ENCODE results near the gene ZFYVE28.

The ZFYVE28 gene

DNA sequence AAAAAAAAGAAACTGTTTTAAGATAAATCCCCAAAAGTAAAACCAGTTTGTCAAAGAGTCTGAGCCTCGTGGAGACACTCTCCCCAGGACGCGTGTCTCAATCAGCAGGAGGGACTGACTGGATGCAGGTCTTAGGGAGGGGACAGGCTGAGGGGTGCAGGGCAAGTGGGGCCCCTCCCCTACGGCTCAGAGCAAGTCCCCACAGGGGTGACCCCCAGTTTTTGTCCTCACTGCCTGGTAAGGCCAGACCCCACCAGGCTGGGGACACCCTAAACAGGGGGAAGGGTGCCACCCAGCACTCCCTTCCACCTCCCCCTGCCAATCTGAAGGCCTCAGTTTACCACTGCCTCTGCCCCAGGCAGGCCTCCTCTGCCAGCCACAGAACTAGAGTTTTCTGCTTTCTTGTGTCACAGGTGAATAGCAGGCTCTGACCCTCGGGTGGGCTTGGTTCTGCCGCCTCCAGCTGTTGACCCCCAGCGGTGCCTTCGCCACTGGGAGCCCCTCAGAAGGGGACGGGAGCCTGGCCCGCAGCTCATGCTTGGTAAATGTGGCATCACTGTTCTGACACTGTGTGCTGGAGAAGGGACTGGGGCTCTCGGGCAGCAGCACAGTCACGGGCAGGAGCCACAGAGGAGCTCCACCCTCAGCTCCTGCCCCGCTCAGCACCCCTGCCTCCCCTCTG, 86.8 kb downstream of the ZFYVE28 start:
- TF ChIP-seq POU2F2 (IDR thresholded peaks at IDR 0.05; ENCODE audit: low read depth, low read length) (no peak), TAF1 (IDR thresholded peaks at IDR 0.05; ENCODE audit: low read depth, low read length) (no peak), POLR2AphosphoS5 (IDR thresholded peaks at IDR 0.05; ENCODE audit: low read depth, low read length) (no peak), PAX5 (IDR thresholded peaks at IDR 0.05; ENCODE audit: insufficient read depth, low read length, severe bottlenecking) (no peak), POLR2A (IDR thresholded peaks at IDR 0.05; ENCODE audit: low read depth, low read length) (no peak), SPI1 (IDR thresholded peaks at IDR 0.05; ENCODE audit: low read depth, low read length) (no peak)
- DNase-seq (ENCODE audit: insufficient read length, low spot score) (no peak), FAIRE-seq (no peak)

DNA sequence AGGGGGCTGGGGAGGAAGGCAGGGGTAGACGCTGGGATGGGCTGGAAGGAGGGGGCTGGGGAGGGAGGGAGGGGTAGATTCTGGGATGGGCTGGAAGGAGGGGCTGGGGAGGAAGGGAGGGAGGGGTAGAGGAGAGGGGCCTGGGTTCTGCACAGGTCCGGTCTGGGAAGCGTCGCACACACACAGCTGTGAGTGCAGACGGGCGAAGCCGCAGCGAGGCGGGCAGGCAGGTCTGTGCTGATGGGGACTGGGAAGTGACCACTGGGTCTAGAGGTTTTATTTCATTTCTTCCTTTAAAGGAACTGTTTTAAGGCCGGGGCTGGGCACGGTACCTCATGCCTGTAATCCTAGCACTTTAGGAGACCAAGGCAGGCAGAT, 87.4 kb downstream of the ZFYVE28 start:
- FAIRE-seq, result no peak
- TF ChIP-seq TAF1 (IDR thresholded peaks at IDR 0.05; ENCODE audit: low read depth, low read length) (no peak), PAX5 (IDR thresholded peaks at IDR 0.05; ENCODE audit: insufficient read depth, low read length, severe bottlenecking) (no peak), POLR2AphosphoS5 (IDR thresholded peaks at IDR 0.05; ENCODE audit: low read depth, low read length) (no peak), POLR2A (IDR thresholded peaks at IDR 0.05; ENCODE audit: low read depth, low read length) (no peak), SPI1 (IDR thresholded peaks at IDR 0.05; ENCODE audit: low read depth, low read length) (no peak), POU2F2 (IDR thresholded peaks at IDR 0.05; ENCODE audit: low read depth, low read length) (no peak)
- no peak for DNase-seq (ENCODE audit: insufficient read length, low spot score)

GRCh38 chr4:2330091-2331042, 88.1 kb downstream of the ZFYVE28 start:
- TF ChIP-seq SPI1 (IDR thresholded peaks at IDR 0.05; ENCODE audit: low read depth, low read length) (no peak), POLR2A (IDR thresholded peaks at IDR 0.05; ENCODE audit: low read depth, low read length) (no peak), POLR2AphosphoS5 (IDR thresholded peaks at IDR 0.05; ENCODE audit: low read depth, low read length) (no peak), PAX5 (IDR thresholded peaks at IDR 0.05; ENCODE audit: insufficient read depth, low read length, severe bottlenecking) (no peak), POU2F2 (IDR thresholded peaks at IDR 0.05; ENCODE audit: low read depth, low read length) (no peak), TAF1 (IDR thresholded peaks at IDR 0.05; ENCODE audit: low read depth, low read length) (no peak)
- DNase-seq (ENCODE audit: insufficient read length, low spot score) (no peak), FAIRE-seq (no peak)

GRCh38 chr4:2327579-2327978, 90.9 kb downstream of the ZFYVE28 start:
- DNase-seq (ENCODE audit: insufficient read length, low spot score) (no peak), FAIRE-seq (no peak)
- TF ChIP-seq POLR2A (IDR thresholded peaks at IDR 0.05; ENCODE audit: low read depth, low read length), result no peak
- TF ChIP-seq POU2F2 (IDR thresholded peaks at IDR 0.05; ENCODE audit: low read depth, low read length), result no peak
- no peak for TF ChIP-seq POLR2AphosphoS5 (IDR thresholded peaks at IDR 0.05; ENCODE audit: low read depth, low read length)
- TF ChIP-seq TAF1 (IDR thresholded peaks at IDR 0.05; ENCODE audit: low read depth, low read length), result no peak
- no peak for TF ChIP-seq SPI1 (IDR thresholded peaks at IDR 0.05; ENCODE audit: low read depth, low read length)
- no peak for TF ChIP-seq PAX5 (IDR thresholded peaks at IDR 0.05; ENCODE audit: insufficient read depth, low read length, severe bottlenecking)

DNA sequence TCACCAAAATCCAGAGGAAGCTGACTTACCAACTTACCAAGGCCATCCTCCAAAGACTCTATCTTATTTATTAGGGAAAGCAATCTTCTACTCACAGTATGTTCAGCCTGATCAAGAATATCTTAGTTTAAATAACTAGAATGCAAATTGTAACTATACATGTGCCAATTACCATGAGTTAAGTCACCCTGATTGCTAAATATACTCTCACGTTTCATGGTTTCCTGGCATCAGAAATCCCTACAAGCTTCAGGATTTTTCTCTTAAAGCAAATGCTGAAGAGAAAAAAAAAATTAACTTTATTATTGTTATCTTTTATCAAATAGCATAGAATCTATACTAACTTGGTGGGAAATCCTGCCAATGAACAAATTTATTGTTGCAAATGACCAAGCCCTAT, 93.6 kb downstream of the ZFYVE28 start:
- no peak for TF ChIP-seq POLR2AphosphoS5 (IDR thresholded peaks at IDR 0.05; ENCODE audit: low read depth, low read length)
- TF ChIP-seq POU2F2 (IDR thresholded peaks at IDR 0.05; ENCODE audit: low read depth, low read length), result no peak
- no peak for TF ChIP-seq POLR2A (IDR thresholded peaks at IDR 0.05; ENCODE audit: low read depth, low read length)
- no peak for TF ChIP-seq SPI1 (IDR thresholded peaks at IDR 0.05; ENCODE audit: low read depth, low read length)
- TF ChIP-seq TAF1 (IDR thresholded peaks at IDR 0.05; ENCODE audit: low read depth, low read length), result no peak
- TF ChIP-seq PAX5 (IDR thresholded peaks at IDR 0.05; ENCODE audit: insufficient read depth, low read length, severe bottlenecking), result no peak
- FAIRE-seq (no peak), DNase-seq (ENCODE audit: insufficient read length, low spot score) (no peak)

GRCh38 chr4:2322841-2323240, 95.6 kb downstream of the ZFYVE28 start:
- FAIRE-seq (no peak), DNase-seq (ENCODE audit: insufficient read length, low spot score) (no peak)
- TF ChIP-seq TAF1 (IDR thresholded peaks at IDR 0.05; ENCODE audit: low read depth, low read length) (no peak), POLR2A (IDR thresholded peaks at IDR 0.05; ENCODE audit: low read depth, low read length) (no peak), SPI1 (IDR thresholded peaks at IDR 0.05; ENCODE audit: low read depth, low read length) (no peak), POU2F2 (IDR thresholded peaks at IDR 0.05; ENCODE audit: low read depth, low read length) (no peak), POLR2AphosphoS5 (IDR thresholded peaks at IDR 0.05; ENCODE audit: low read depth, low read length) (no peak), PAX5 (IDR thresholded peaks at IDR 0.05; ENCODE audit: insufficient read depth, low read length, severe bottlenecking) (no peak)

DNA sequence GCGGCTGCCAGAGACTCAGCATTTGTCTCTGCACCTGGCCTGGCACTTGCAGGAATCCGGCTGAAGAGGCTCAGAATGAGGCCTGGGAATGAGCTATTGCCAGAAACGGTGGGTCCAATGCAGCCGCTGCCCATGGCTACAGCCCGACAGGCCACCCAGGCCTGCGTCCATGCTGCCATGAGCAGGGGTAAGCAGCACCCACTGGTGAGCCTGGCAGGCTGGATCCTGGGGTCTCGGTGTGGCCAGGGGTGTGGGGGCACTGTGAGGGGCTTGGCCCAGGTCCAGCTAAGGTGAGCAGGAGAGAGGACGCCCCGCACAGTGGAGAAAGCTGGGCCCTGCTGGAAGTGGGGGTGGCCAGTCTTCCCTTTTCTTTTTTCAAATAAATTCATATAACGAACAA, 96.2 kb downstream of the ZFYVE28 start:
- DNase-seq (ENCODE audit: insufficient read length, low spot score), result no peak
- FAIRE-seq, result no peak
- TF ChIP-seq TAF1 (IDR thresholded peaks at IDR 0.05; ENCODE audit: low read depth, low read length) (no peak), POLR2AphosphoS5 (IDR thresholded peaks at IDR 0.05; ENCODE audit: low read depth, low read length) (no peak), PAX5 (IDR thresholded peaks at IDR 0.05; ENCODE audit: insufficient read depth, low read length, severe bottlenecking) (no peak), POU2F2 (IDR thresholded peaks at IDR 0.05; ENCODE audit: low read depth, low read length) (no peak), POLR2A (IDR thresholded peaks at IDR 0.05; ENCODE audit: low read depth, low read length) (no peak), SPI1 (IDR thresholded peaks at IDR 0.05; ENCODE audit: low read depth, low read length) (no peak)

DNA sequence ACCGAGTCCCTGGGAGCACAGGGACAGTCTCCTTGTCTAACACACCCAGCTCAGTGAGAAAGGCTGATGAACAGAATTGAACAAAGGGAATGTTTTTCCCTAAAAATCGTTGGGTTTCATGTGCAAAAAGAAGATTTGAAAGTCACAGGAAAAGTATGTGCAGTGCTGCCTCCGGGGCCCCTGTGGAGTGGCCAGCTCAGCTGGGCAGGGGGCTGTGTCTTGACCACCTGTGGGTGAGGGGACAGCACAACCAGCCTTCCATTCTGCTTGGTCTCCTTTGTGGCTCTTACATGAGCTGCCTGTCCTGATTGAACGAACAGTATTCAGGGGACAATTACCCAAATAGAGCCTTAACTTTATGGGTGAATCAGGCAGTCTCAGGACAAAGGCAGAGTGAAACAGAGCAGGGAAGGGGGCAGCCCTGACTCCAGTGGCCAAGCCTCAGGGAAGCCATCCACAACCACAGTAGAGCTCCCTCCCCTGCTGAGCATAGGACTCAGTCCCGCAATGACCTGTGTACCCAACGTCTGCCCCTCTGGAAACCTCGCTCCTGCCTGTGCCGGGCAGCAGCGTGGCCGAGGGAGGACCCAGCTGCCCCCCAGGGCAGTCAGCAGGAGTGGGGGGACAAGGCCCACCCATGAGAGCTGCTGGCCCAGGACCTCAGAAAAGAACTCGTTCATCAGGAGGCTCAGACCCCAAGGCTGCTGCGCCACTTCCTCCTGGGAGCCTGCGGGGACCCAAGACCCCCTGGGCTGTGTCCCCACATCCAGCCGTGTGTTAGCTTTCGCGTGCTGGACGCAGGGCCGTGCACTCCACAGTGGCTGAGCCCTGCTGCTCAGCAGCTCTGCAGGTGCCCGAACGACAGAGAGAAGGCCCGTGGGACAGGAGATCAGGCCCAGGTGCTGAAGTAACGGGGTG, 96.9 kb downstream of the ZFYVE28 start:
- DNase-seq (ENCODE audit: insufficient read length, low spot score), result no peak
- FAIRE-seq, result no peak
- TF ChIP-seq POLR2A (IDR thresholded peaks at IDR 0.05; ENCODE audit: low read depth, low read length), result no peak
- no peak for TF ChIP-seq PAX5 (IDR thresholded peaks at IDR 0.05; ENCODE audit: insufficient read depth, low read length, severe bottlenecking)
- TF ChIP-seq SPI1 (IDR thresholded peaks at IDR 0.05; ENCODE audit: low read depth, low read length), result no peak
- no peak for TF ChIP-seq POU2F2 (IDR thresholded peaks at IDR 0.05; ENCODE audit: low read depth, low read length)
- no peak for TF ChIP-seq POLR2AphosphoS5 (IDR thresholded peaks at IDR 0.05; ENCODE audit: low read depth, low read length)
- TF ChIP-seq TAF1 (IDR thresholded peaks at IDR 0.05; ENCODE audit: low read depth, low read length), result no peak
